Measurements from ENCODE around the gene ZNF701. TPM values are rescaled to one million over a fixed set of nuclear protein-coding genes. Genes with fewer than 3 reads are reported as not detected.
A peak's percentile ranks its signal among the peaks of the same experiment; 100 is the strongest.

The ZNF701 gene
- total RNA-seq, 1 donor from 2014 or later, result 15.6 TPM

- no peaks in the 10 kb centered on the region for H3K9me3 Mint-ChIP-seq (ENCODE audit: unreplicated experiment)
- H3K27ac Mint-ChIP-seq (ENCODE audit: unreplicated experiment), result no peak overlapping the region
- no peak for DNase-seq (ENCODE audit: extremely low spot score, unreplicated experiment)
- no peak for TF ChIP-seq CTCF (IDR thresholded peaks at IDR 0.05)
- peaks cover 24% of the 10 kb centered on the region for H3K4me1 Mint-ChIP-seq (ENCODE audit: unreplicated experiment)
- H3K27me3 Mint-ChIP-seq (ENCODE audit: unreplicated experiment), result no peaks in the 10 kb centered on the region
- peak overlapping the region; percentile 88 for H3K4me3 Mint-ChIP-seq (ENCODE audit: unreplicated experiment)
- peaks cover 28% of the 10 kb centered on the region for H3K36me3 Mint-ChIP-seq (ENCODE audit: unreplicated experiment)
Measured at GRCh38 chr19:52635786-52636570, 65.9 kb downstream of the ZNF701 start.

Other genes with a start within 250 kb of the ZNF701 start
- gene ZNF610, start 234.0 kb upstream of the ZNF701 start, total RNA-seq, result 3.8 and 6.6 TPM in 2 replicates
- 3.0 and 4.6 TPM in 2 replicates for gene ZNF880, start 200.4 kb upstream of the ZNF701 start, total RNA-seq
- gene ZNF528, start 172.4 kb upstream of the ZNF701 start, total RNA-seq, result 1.5 and 1.8 TPM in 2 replicates
- gene ZNF534, start 141.1 kb upstream of the ZNF701 start, total RNA-seq, result not detected in 2 replicates
- not detected in 2 replicates for gene ZNF578, start 116.7 kb upstream of the ZNF701 start, total RNA-seq
- gene ZNF808, start 42.6 kb upstream of the ZNF701 start, total RNA-seq, result 22.8 and 29.2 TPM in 2 replicates
- 55.6 and 58.1 TPM in 2 replicates for gene ZNF83, start 68.1 kb downstream of the ZNF701 start, total RNA-seq
- 16.1 and 20.7 TPM in 2 replicates for gene ZNF611, start 164.8 kb downstream of the ZNF701 start, total RNA-seq
- gene ZNF600, start 216.5 kb downstream of the ZNF701 start, total RNA-seq, result 10.2 and 10.8 TPM in 2 replicates

All from osteocyte (in vitro differentiated cells).